Naive thymus-derived CD8-positive, alpha-beta T cell (primary cell): ENCODE data around the gene TEX44. TPM values are rescaled to one million over a fixed set of nuclear protein-coding genes. Genes with fewer than 3 reads are reported as not detected.
A peak's percentile ranks its signal among the peaks of the same experiment; 100 is the strongest.

Experiments
- ATAC-seq, 2 donors: fragments of 150-1000 bp; cut with Tn5 transposase in 1 of 2; sonication (Bioruptor Pico), chemical (Tn5 transposase) in 1 of 2; 1 replicate in 1 of 2; 2 replicates in 1 of 2; pipeline ENCODE4 v1.10.0; 2021; ENCODE audit warnings: mild to moderate bottlenecking in 2 of 2, moderate library complexity in 2 of 2
- POLR2A ChIA-PET: fragments of 350-600 bp; sonication (Branson Sonifier 250); formaldehyde crosslinking; loops from one replicate; lab custom pipeline; 2021; ENCODE audit warnings: antibody characterized with exemption; lab: Charles Lee
- DNase-seq, 10 donors: peaks; one replicate each; pipeline versions ENCODE4 v3.0.0 to v3.0.0-alpha.2; 2020 to 2022
- H3K27ac Mint-ChIP-seq, 10 donors: one replicate each; pipeline ENCODE4 v1.8.0; 2020 to 2022; ENCODE audit warnings: mild to moderate bottlenecking in 10 of 10, mixed read lengths in 10 of 10, moderate library complexity in 4 of 10, inconsistent platforms in 1 of 10
- H3K27me3 Mint-ChIP-seq, 5 donors: one replicate each; pipeline ENCODE4 v1.8.0; 2021 to 2022; ENCODE audit warnings: mixed read lengths in 5 of 5
- H3K36me3 Mint-ChIP-seq, 3 donors: one replicate each; pipeline ENCODE4 v1.8.0; 2020 to 2022; ENCODE audit warnings: mixed read lengths in 3 of 3, mild to moderate bottlenecking in 2 of 3, inconsistent platforms in 1 of 3
- H3K4me1 Mint-ChIP-seq, 4 donors: one replicate each; pipeline ENCODE4 v1.8.0; 2021 to 2022; ENCODE audit warnings: mixed read lengths in 4 of 4
- H3K4me3 Mint-ChIP-seq, 10 donors: one replicate each; pipeline ENCODE4 v1.8.0; 2020 to 2022; ENCODE audit warnings: mild to moderate bottlenecking in 10 of 10, mixed read lengths in 10 of 10, moderate library complexity in 6 of 10, inconsistent platforms in 1 of 10
- H3K9me3 Mint-ChIP-seq, 9 donors: one replicate each; pipeline ENCODE4 v1.8.0; 2020 to 2022; ENCODE audit warnings: mixed read lengths in 9 of 9, mild to moderate bottlenecking in 3 of 9, inconsistent platforms in 1 of 9, moderate library complexity in 1 of 9
- polyA plus RNA-seq, 3 donors: library from polyadenylated mRNA; unstranded; fragments of 300-500 nt; fragmentation: Illumina TruSeq; gene quantifications; one replicate each; pipeline ENCODE4 v1.2.3, GENCODE V29; 2021
- total RNA-seq, 8 experiments: library from RNA in 2 of 8; stranded (reverse) in 2 of 8; gene quantifications; one replicate each; pipeline ENCODE4 v1.2.3 and lab custom pipeline; 2021 to 2026

The TEX44 gene
- total and polyA plus RNA-seq, 5 experiments from 2014 or later, result not detected

DNA sequence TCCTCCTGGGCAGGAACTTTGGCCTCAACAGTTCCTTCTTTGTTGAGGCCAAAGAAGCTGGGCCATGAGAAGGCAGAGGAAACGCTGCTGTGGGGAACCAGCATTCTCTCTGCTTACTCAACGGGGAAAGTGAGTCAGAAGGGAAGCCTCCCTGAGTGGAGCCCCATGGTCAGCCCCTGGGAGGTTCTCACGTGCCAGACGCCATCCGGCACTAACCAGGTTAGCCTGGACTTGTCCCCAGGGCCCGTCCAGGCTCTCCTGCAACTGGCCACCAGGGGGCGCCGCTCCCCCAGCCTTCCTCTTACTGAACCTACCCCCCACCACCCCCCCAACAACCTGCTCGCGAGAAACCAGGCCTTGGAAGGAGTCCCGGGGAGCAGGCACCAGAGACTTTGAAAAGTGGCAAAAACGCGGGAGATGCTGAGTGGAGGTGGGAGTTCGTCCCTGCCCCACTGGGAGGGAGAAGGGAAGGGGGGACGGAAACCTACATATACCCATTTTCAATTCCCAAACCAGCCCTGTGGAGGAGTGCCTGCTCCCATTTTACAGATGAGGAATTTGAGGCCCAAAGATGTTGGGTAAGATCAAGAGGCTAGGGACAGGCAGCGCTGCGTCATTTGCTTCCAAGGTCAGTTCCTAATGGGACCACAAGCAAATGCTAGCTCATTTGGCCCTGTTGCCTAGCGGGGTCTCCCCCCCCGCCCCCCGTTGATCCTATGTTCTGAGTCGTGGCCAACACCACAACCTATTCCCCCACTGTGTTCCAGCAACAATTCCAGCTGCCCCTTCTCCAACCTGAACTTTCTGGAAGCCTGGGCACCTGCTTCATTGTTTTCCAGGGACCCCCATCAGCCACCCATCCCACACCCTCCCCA lies 20.0 kb downstream of the TEX44 start:
- Mint-ChIP-seq H3K9me3 (no peaks in the 10 kb centered on the region), H3K4me1 (peaks cover 11 to 39% (median 32%) of the 10 kb centered on the region in 4 donors), H3K4me3 (peak overlapping the region; percentile 79 to 91 (median 88)), H3K27me3 (no peaks in the 10 kb centered on the region), H3K36me3 (no peaks in the 10 kb centered on the region), H3K27ac (peak overlapping the region; percentile 5 to 95 (median 87))
- peak; percentile 76 to 94 (median 85) for DNase-seq
- peak; percentile 59 to 76 for ATAC-seq
- POLR2A ChIA-PET, result interaction anchor here (0.5 to 5.7 kb wide), 9 partner anchors 30 to 104 kb away, joined by 3 to 53 read pairs (median 19); partner anchors contain the start of gene PTMA

GRCh38 chr2:231613331-231613662 lies 20.6 kb downstream of the TEX44 start:
- peak overlapping the region; percentile 59 to 95 (median 90) for H3K27ac Mint-ChIP-seq
- ATAC-seq, result peak in 1 of 2 donors; percentile 2

DNA sequence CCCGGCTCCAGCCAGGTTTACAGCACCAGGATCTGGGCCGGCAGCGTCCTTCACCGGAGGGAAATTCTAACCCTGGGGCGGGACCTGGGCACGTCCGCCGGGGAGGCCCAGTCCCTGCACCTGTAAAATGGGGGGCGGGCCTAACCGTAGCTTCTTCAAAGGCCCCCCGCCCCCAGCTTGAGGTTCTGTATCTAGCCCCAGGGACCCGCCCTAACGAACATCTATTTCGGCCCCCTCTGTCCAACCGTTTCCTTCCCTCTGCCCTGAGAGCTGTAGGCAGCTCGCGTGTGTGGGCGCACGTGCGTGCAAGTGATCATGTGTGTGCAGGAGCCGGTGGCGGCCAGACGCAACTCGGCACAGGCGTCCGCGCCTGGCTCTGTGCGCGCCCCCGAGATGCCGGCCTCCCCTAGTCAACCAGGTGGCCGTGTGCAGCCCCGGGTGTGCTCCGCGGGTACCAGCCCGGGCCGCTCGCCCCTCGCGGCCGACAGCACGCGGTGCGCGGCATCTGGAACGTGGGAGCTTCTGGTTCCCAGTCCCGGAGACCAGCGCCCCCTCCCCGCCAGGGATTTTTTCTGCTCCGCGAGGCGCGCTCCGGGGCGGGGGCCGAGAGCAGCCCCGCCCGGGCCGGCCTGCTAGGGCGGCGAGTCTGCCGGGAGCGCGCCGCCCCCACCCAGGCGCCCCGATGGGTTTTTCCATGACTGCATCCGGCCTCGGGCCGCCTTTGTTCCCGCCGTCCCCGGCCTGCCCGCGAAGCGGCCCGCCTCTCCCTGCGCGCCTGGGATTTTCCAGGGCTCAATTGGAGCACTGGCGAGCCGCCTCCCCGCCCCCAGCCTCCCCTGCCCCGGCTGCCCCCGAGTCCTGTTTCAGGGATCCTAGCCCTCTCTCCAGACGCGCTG lies 21.2 kb downstream of the TEX44 start:
- H3K36me3 Mint-ChIP-seq, result no peaks in the 10 kb centered on the region
- DNase-seq, result peak; percentile 39 to 79 (median 46)
- H3K27me3 Mint-ChIP-seq, result no peaks in the 10 kb centered on the region
- H3K9me3 Mint-ChIP-seq, result no peaks in the 10 kb centered on the region
- ATAC-seq, result peak; percentile 46 to 68
- POLR2A ChIA-PET, result interaction anchor here (0.7 to 5.7 kb wide), 14 partner anchors 9 to 150 kb away, joined by 3 to 53 read pairs (median 10); partner anchors contain the start of genes NCL and PTMA
- peak overlapping the region; percentile 81 to 92 (median 88) for H3K4me3 Mint-ChIP-seq
- H3K4me1 Mint-ChIP-seq, result peaks cover 11 to 39% (median 32%) of the 10 kb centered on the region in 4 donors
- H3K27ac Mint-ChIP-seq, result peak overlapping the region; percentile 40 to 95 (median 90)

More at GRCh38 chr2:231613331-231613662, 20.6 kb downstream of the TEX44 start:
- no peaks in the 10 kb centered on the region for H3K9me3 Mint-ChIP-seq
- peak in 1 of 10 donors; percentile 18 for DNase-seq
- H3K4me1 Mint-ChIP-seq, result peaks cover 11 to 39% (median 32%) of the 10 kb centered on the region in 4 donors
- H3K36me3 Mint-ChIP-seq, result no peaks in the 10 kb centered on the region
- POLR2A ChIA-PET, result interaction anchor here (0.6 to 5.7 kb wide), 14 partner anchors 9 to 150 kb away, joined by 3 to 53 read pairs (median 10); partner anchors contain the start of genes NCL and PTMA
- no peaks in the 10 kb centered on the region for H3K27me3 Mint-ChIP-seq
- peak overlapping the region; percentile 79 to 91 (median 88) for H3K4me3 Mint-ChIP-seq

GRCh38 chr2:231614559-231615057 lies 21.9 kb downstream of the TEX44 start:
- no peaks in the 10 kb centered on the region for H3K36me3 Mint-ChIP-seq
- peak overlapping the region; percentile 75 to 92 (median 85) for H3K4me3 Mint-ChIP-seq
- H3K27me3 Mint-ChIP-seq, result no peaks in the 10 kb centered on the region
- H3K27ac Mint-ChIP-seq, result peak overlapping the region in 6 of 10 donors; percentile 35 to 88 (median 54)
- DNase-seq (peak in 6 of 10 donors; percentile 25 to 34 (median 28)), ATAC-seq (peak; percentile 6 to 9)
- POLR2A ChIA-PET, result interaction anchor here (1.2 to 5.7 kb wide), 8 partner anchors 10 to 151 kb away, joined by 4 to 53 read pairs (median 19); partner anchors contain the start of gene PTMA
- no peaks in the 10 kb centered on the region for H3K9me3 Mint-ChIP-seq
- peaks cover 11 to 39% (median 32%) of the 10 kb centered on the region in 4 donors for H3K4me1 Mint-ChIP-seq

- no peak for DNase-seq
- POLR2A ChIA-PET, result interaction anchor here (1.7 to 5.7 kb wide), 5 partner anchors 46 to 102 kb away, joined by 15 to 53 read pairs (median 20); partner anchors contain the start of gene PTMA
- Mint-ChIP-seq H3K36me3 (no peaks in the 10 kb centered on the region), H3K27ac (peak overlapping the region in 4 of 10 donors; percentile 40 to 69 (median 63)), H3K4me3 (peak overlapping the region; percentile 54 to 91 (median 84)), H3K9me3 (no peaks in the 10 kb centered on the region), H3K27me3 (no peaks in the 10 kb centered on the region), H3K4me1 (peaks cover 11 to 39% (median 32%) of the 10 kb centered on the region in 4 donors)
- no peak for ATAC-seq
These were observed 22.5 kb downstream of the TEX44 start for GRCh38 chr2:231615058-231615671.

- Mint-ChIP-seq H3K27ac (peak overlapping the region in 5 of 10 donors; percentile 47 to 64 (median 60)), H3K36me3 (no peaks in the 10 kb centered on the region), H3K4me1 (peaks cover 11 to 34% (median 31%) of the 10 kb centered on the region in 4 donors), H3K27me3 (no peaks in the 10 kb centered on the region), H3K4me3 (peak overlapping the region in 6 of 10 donors; percentile 39 to 65 (median 52)), H3K9me3 (no peaks in the 10 kb centered on the region)
- DNase-seq, result no peak
- POLR2A ChIA-PET, result interaction anchor here (5.7 kb wide), 1 partner anchor 93 kb away, joined by 46 read pairs; the partner anchor contains the start of gene PTMA
- ATAC-seq, result no peak
These were observed 23.6 kb downstream of the TEX44 start for GRCh38 chr2:231616296-231616695.

DNA sequence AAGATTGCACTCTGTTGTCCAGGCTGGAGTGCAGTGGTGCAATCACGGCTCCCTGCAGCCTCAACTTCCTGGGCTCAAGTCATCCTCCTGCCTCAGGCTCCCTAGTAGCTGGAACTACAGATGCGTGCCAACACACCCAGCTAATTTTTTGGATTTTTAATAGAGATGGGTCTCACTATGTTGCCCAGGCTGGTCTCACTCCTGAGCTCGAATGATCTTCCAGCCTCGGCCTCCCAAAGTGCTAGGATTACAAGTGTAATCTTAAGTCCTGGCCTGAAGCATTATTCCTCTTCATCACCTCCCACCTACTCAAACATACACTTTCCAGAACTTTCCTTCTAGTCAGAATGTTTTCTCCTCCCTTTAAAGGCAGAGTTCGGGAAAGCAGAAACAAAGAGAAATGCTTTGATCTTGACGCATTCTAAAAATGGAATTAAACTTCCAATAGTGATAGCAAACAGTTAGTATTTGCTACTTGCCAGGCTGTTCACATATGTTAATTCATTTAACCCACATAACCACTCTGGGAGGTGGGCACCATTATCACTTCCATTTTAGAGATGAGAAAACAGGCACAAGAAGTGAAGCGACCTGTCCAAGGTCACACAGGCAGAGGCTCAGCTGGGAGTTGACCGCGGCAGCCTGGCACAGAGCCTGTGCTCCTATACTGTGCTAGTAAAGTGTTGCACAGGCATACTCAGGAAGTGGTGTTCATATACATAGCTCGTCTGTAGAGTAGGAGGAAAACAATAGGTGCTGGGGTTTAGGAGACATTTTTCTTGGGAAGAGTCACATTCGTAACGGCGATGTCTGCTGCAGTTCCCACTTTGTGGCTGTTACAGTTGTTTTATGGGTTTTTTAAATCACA lies 24.6 kb downstream of the TEX44 start:
- POLR2A ChIA-PET, result interaction anchor here (0.7 to 1.1 kb wide), 2 partner anchors 13 to 91 kb away, joined by 3 to 7 read pairs; partner anchors contain the start of gene PTMA
- peak overlapping the region in 4 of 10 donors; percentile 2 to 57 (median 28) for H3K4me3 Mint-ChIP-seq
- H3K9me3 Mint-ChIP-seq, result no peaks in the 10 kb centered on the region
- H3K4me1 Mint-ChIP-seq, result peaks cover 11 to 31% (median 26%) of the 10 kb centered on the region in 4 donors
- no peaks in the 10 kb centered on the region for H3K36me3 Mint-ChIP-seq
- ATAC-seq, result no peak
- DNase-seq, result no peak
- peak overlapping the region in 7 of 10 donors; percentile 12 to 64 (median 38) for H3K27ac Mint-ChIP-seq
- no peaks in the 10 kb centered on the region for H3K27me3 Mint-ChIP-seq

GRCh38 chr2:231621051-231621879 lies 28.6 kb downstream of the TEX44 start:
- H3K4me3 Mint-ChIP-seq, result no peak overlapping the region
- peaks cover 2 to 10% (median 7%) of the 10 kb centered on the region in 4 donors for H3K4me1 Mint-ChIP-seq
- ATAC-seq, result no peak
- DNase-seq, result no peak
- H3K27me3 Mint-ChIP-seq, result no peaks in the 10 kb centered on the region
- H3K36me3 Mint-ChIP-seq, result no peaks in the 10 kb centered on the region
- peak overlapping the region in 2 of 10 donors; percentile 15 to 76 for H3K27ac Mint-ChIP-seq
- POLR2A ChIA-PET, result interaction anchor here (0.6 kb wide), 1 partner anchor 71 kb away, joined by 4 read pairs; no protein-coding TSS in a partner anchor
- no peaks in the 10 kb centered on the region for H3K9me3 Mint-ChIP-seq

DNA sequence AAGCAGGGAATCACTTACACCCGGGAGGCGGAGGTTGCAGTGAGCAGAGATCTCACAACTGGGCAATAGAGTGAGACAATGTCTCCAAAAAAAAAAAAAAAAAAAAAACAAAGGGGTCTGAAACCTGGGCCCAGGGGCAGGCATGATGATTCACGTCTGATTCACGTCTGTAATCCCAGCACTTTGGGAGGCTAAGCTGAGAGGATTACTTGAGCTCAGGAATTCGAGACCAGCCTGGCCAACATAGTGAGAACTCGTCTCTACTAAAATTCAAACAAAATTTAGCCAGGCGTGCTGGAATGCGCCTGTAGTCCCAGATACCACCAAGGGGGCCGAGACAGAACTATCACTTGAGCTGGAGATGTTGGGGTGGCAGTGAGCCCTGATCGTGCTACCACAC lies 30.3 kb downstream of the TEX44 start:
- Mint-ChIP-seq H3K27ac (no peak overlapping the region), H3K9me3 (no peaks in the 10 kb centered on the region), H3K4me1 (peaks cover 0 to 5% (median 3%) of the 10 kb centered on the region in 4 donors), H3K36me3 (no peaks in the 10 kb centered on the region), H3K27me3 (no peaks in the 10 kb centered on the region), H3K4me3 (no peak overlapping the region)
- POLR2A ChIA-PET, result interaction anchor here (0.8 kb wide), 1 partner anchor 53 kb away, joined by 4 read pairs; no protein-coding TSS in a partner anchor
- ATAC-seq, result no peak
- DNase-seq, result no peak

GRCh38 chr2:231626449-231626848 lies 33.8 kb downstream of the TEX44 start:
- Mint-ChIP-seq H3K4me3 (no peak overlapping the region), H3K27me3 (no peaks in the 10 kb centered on the region), H3K4me1 (peaks cover 0 to 6% (median 4%) of the 10 kb centered on the region in 4 donors), H3K9me3 (no peaks in the 10 kb centered on the region), H3K36me3 (no peaks in the 10 kb centered on the region), H3K27ac (no peak overlapping the region)
- ATAC-seq, result no peak
- POLR2A ChIA-PET, result interaction anchor here (0.6 kb wide), 2 partner anchors 13 to 164 kb away, joined by 3 read pairs; no protein-coding TSS in a partner anchor
- no peak for DNase-seq
